Measurements from ENCODE around the gene PWP2.
"Not testable (repeated sequence)": the region's sequence is repeated elsewhere in the genome, so short reads cannot be mapped to it uniquely, and the experiment has no call there.

Gene PWP2

GRCh38 chr21:44139787-44140551 is 32.8 kb downstream of the PWP2 start:
- DNase-seq: not testable (repeated sequence)

DNA sequence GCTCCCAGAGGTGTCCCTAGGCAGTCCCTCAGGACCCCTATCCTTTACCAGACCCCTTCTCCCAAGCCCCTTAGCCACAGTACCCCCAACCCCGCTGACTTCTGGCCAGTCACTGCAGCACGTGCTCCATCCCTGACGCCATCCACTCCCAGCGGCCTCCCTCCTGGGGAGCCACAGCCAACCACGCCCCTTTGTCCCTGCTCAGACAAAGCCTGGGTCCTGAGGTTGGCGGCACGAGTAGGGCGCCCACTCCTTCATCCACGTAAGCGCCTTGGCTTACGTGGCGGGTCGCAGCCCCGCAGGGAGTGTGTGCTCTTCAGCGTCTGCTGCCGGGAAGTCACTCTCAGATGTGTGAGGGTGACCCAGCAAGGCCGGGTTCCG is 33.3 kb downstream of the PWP2 start:
- DNase-seq: not testable (repeated sequence)

DNA sequence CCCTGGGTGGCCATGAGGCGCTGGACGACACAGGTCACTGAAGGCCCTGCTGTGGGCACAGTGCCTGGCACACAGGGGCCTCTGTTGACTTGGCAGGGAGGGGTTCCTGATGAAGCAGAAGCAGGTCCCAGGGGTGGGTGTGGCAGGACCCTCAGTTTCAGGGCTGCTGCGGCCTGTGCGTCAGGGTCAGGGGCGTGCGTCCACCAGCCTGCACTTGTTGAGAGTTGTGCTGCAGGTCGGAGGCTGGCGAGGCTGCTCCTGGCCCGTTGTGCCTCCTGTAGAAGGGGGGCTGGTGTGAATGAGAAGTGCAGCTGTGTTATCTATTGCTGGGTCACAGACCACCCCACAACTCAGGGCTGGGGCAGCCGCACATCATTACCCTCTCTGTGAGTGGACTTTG is 35.3 kb downstream of the PWP2 start:
- DNase-seq: not testable (repeated sequence)

DNA sequence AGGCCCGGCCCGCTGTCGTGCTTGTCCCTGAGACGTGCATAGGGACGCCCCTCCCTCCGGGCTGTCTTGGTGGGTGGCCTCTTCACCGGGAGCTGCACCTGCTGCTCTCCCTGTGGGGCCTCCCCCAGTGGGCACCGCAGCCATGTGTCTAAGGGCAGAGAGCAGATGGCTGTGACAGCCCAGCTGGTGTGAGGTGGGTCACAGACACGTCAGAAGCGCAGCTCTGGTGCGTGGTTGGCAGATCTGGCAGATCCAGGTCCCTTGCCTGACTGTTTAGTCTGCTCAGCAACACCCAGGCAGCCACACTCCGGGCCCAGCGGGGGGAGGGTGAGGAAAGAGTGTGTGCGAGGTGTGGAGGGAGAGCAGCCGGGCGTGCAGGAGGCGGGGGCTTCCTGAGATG is 36.2 kb downstream of the PWP2 start:
- DNase-seq: not testable (repeated sequence)

DNA sequence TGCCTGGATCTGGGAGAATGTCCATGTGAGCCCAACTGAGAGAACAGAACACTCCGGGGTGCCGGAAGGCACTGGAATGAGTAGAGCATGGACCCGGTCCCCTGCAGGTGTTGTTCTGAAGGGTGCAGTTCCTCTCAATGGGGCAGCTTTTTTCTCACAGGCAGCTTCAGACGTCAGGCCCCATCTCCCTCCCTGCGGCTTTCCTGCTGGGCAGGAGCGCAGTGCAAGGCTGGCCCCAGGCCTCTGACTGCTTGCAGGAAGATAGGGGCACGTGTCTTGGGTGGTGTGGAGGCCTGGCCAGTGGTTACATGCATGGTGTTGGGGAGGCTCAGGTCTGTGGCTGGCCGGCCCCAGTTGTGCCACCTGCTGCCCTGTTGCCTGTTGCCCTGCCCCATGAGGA is 36.8 kb downstream of the PWP2 start:
- DNase-seq: not testable (repeated sequence)

DNA sequence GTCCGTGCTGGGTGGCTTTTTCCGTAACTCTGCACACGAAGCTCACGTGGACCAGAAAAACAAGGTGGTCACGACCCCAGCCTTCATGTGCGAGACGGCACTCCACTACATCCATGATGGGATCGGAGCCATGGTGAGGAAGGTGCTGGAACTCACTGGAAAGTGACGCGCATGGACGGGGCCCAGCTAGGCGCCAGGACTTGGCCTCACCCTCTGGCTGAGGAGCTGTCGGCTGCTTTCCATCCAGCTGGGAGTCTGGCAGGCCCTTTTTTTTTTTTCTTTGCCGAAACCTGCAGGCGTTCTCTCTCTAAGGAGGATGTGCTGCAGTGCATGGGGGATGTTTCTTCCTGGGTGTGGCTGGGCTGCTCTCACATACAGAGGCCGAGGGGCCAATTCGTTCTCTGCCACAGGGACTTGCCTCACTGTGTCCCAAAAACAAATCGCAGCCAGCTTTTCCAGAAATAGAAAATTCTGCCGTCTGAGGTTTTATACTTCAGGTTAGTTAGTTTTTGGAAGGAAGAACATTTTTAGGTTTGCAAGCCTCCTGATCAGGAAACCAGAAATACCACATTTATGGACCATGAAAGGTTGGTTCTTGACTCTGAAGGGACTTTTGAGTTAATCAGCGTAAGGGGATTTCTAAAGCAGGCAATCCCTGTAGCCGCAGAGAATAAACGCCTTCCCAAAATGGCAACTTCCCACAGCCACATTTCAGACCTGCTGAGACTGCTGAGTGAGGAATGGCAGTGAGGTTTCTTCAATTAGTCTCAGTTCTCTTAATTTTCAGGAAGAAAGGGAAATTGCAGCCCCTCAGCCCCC is 37.8 kb downstream of the PWP2 start:
- not testable (repeated sequence) for DNase-seq

- DNase-seq: not testable (repeated sequence)
These were observed 38.4 kb downstream of the PWP2 start for GRCh38 chr21:44145616-44146015.

DNA sequence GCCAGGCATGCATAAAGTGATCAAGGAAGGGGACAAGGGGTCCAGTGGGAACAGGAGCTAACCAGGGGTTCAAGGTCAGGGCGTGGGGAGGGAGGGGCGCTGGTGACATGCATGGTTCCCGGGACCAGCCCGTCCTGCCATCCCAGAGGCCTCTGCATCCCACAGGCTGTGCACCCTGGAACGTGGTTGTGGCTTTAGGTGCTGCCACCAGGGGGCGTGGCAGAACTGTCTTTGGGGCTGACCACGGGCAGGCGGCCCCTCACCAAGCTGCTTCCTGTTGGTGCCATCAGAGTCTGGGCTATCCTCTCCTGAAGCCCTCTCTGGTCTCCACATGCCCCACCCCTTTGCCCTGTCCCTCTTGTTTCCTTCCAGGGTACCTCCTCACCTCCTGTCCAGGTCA is 39.9 kb downstream of the PWP2 start:
- DNase-seq: not testable (repeated sequence)

GRCh38 chr21:44150255-44150654 is 43.1 kb downstream of the PWP2 start:
- DNase-seq: not testable (repeated sequence)

- not testable (repeated sequence) for DNase-seq
These were observed 46.2 kb downstream of the PWP2 start for GRCh38 chr21:44153214-44153888.

DNA sequence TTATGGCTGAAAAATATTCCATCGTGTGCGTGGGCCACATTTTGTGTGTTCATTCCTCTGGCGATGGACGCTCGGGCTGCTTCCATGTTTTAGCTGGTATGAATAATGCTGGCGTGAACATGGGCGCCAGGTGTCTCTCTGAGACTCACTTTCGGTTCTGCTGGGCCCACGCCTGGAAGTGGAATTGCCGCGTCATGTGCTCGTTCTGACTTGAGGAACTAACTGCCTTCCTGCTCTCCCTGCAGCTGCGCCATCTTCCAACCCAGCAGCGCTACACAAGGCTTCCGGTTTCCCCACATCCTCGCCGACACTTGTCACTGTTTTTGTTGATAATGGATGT is 46.7 kb downstream of the PWP2 start:
- DNase-seq: peak; percentile 42

GRCh38 chr21:44154816-44155230 is 47.6 kb downstream of the PWP2 start:
- not testable (repeated sequence) for DNase-seq

DNA sequence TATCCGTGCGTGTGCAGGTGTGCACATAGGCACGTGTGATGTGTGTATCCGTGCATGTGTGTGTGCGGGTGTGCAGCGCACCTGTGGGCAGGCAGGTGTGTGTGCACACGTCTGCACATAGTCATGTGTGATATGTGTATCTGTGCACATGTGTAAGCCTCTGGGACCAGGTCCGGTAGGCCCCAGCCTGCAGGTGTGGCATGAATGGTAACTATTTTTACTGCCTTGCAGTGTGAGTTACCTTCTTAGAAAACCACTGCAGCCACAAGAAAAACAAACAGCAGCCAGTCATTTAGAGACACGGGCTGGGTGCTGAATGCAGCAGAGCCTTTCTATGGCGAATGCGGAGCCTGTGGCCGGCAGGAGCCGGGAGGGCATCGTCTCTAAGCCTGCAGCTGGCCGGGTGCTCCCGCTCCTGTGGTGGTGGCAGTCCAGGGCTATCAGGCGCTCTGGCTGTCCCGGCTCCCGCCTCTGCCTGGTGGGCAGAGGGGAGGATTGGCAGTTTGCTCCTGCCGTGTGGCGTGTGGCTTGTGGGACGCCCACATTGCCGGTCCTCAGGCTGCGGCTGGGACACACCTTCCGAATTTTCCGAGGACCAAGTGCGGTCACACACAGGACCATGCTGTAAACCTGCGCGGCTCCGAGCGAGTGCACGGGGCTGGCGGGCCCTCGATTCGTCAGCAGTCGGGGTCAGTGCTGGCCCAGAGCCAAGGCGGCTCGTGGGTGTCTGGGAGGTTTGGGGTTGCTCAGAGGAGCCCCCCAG is 48.2 kb downstream of the PWP2 start:
- DNase-seq: not testable (repeated sequence)

DNA sequence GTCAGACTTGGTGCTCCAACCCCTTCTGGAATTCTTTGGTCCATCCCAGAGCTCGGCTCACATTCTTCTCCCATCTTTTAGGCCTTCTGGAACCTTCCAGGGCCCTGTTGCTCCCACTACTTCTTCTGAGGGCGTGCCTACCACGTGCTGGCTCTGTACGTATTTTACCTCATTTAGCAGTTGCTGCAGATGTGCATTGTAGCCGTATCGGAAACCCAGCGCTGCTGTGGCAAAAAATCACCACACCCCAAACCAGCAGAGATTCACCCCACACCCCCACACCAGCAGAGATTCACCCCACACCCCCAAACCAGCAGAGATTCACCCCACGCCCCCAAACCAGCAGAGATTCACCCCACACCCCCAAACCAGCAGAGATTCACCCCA is 48.8 kb downstream of the PWP2 start:
- DNase-seq: not testable (repeated sequence)

DNA sequence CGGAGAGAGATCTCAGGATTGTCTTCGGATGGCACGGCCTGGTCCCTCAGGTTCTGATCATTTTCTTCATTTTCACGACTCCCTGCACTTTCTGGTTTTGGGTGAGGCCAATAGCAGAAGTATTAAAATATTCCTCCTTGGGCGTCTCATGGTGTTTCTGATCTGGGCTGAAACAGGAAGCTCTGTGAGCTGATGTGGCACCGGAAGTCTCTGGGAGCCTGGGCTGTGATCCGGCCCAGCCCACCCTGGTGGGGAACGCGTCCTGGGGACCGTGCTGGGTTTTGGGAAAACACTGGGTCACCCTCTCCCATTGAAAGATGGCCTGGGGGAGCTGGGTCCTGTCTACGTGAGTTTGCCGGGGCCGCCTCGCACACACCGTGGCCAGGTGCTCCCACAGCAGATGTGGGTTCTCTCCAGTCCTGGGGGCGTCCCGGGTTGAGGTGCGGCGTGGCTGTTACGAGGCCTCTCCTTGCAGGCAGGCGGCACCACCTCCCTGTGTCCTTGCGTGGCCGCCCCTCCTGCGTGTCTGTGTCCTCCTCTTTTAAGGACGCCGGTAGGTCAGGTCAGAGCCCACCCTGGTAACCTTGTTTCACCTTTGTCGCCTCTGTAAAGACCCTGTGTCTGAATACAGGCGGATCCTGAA is 50.4 kb downstream of the PWP2 start:
- DNase-seq: not testable (repeated sequence)

DNA sequence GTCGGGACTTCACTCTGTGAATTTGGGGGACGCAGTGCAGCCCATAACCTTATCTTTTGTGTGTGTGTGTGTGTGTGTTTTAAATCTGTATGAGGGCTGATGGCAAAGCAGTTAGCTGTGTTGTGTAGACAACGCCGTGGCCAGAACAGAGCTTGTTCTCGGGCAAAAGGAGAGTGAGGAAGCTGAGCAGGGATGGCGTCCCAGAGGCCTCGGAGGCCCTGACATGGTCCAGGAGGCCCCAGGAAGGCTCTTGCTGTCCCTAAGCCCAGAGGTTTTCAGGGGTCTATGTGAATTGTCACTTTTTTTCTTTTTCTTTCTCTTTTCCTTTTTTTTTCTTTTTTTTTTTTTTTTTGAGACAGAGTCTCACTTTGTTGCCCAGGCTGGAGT is 50.9 kb downstream of the PWP2 start:
- DNase-seq: not testable (repeated sequence)

DNA sequence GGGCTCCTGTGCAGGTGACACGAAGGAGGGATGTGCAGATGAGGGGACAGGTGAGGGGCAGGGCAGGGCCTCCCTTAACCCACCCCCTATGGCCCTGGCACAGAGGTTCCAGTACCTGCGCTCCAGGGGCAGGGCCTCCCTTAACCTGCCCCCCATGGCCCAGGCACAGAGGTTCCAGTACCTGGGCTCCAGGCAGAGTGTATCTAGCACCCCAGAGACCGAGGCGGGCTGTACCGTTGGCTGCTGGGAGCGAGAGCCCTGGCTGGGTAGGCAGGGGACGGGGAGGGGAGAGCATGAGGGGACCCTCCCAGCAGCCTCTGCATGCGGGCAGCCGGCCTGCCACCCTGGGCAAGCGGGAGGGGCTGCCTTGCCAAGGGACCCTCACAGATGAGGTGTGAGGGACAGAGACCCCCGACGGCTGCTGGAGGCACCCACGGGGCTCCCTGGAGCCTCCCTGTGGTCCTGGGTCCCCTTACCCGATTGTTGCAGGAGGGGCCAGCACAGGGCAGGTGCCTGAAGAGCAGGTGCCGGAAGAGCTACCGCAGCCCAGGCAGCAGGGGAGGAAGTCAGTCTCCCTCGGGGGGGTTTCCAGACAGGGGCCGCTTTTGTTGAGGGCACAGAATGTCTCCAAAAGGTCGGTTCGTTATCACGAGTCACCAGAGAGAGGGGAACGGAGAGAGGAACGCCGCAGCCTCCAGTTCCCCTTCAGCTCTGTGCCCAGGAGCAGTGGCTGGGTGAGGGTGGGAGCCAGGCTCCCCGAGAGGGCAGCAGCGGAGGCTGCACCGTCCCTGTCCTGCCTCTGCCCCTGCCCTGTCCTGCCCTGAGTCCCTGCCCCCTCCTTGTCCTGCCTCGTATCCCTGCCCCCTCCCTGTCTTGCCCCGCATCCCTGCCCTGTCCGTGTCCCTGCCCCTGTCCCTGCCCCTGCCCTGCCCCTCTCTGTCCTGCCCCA is 52.4 kb downstream of the PWP2 start:
- not testable (repeated sequence) for DNase-seq

GRCh38 chr21:44160298-44160672 is 53.1 kb downstream of the PWP2 start:
- DNase-seq: not testable (repeated sequence)

DNA sequence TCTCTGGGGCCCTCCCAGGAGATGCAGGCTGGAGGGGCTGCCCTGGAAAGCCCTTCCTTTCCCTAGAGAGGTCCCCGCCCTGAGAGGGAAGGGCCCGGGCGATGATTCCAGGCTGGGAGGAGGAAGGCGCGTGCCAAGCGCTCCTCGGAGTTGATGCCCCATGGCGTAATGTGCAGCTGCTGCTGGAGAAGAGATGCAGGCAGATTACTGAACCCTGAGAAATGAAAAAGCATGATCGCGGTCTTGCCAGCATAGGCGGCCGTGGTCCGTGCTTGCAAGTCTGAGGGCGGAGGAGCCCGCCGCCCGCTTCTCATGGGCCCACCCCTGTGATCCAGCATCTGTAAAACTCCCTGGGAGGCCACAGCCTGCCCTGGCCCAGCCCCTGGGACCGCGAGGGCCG is 53.6 kb downstream of the PWP2 start:
- not testable (repeated sequence) for DNase-seq

GRCh38 chr21:44163167-44163653 is 56.0 kb downstream of the PWP2 start:
- DNase-seq: not testable (repeated sequence)

GRCh38 chr21:44165933-44166332 is 58.7 kb downstream of the PWP2 start:
- DNase-seq: not testable (repeated sequence)

All from stimulated activated CD4-positive, alpha-beta T cell treated with anti-CD3 and anti-CD28 coated beads, Interleukin-12 subunit alpha, Interleukin-12 subunit beta, amount 100 ng/mL, for 4 hours (primary cell).